OCI-LY1 (cell line): ENCODE results near the gene TMC6.

Experiments
- CTCF ChIP-seq: fragments of 200-600 bp; sonication (generic), shearing (Covaris generic); IDR thresholded peaks from 2 replicates; pipeline ENCODE4 v1.5.1; 2017; ENCODE audit warnings: mild to moderate bottlenecking, antibody characterized with exemption, low read length, moderate library complexity, mixed read lengths
- EZH2 ChIP-seq: fragments of 200-600 bp; sonication (generic), shearing (Covaris generic); IDR thresholded peaks from 2 replicates; pipeline ENCODE4 v1.8.0; 2017; ENCODE audit warnings: borderline replicate concordance, mixed run types, mild to moderate bottlenecking, antibody characterized with exemption, low read length, moderate library complexity, mixed read lengths

GRCh38 chr17:78069695-78070094, 58.9 kb downstream of the TMC6 start:
- TF ChIP-seq CTCF: no peak
- TF ChIP-seq EZH2: no peak
